Measurements from ENCODE around the gene OR1D5. TPM values are rescaled to one million over a fixed set of nuclear protein-coding genes. Genes with fewer than 3 reads are reported as not detected.

OR1D5 gene
- total and polyA plus RNA-seq, 2 of the 8 experiments (the other 6 are each of a cell fraction or from before 2014, with no cell fraction given): not detected

DNA sequence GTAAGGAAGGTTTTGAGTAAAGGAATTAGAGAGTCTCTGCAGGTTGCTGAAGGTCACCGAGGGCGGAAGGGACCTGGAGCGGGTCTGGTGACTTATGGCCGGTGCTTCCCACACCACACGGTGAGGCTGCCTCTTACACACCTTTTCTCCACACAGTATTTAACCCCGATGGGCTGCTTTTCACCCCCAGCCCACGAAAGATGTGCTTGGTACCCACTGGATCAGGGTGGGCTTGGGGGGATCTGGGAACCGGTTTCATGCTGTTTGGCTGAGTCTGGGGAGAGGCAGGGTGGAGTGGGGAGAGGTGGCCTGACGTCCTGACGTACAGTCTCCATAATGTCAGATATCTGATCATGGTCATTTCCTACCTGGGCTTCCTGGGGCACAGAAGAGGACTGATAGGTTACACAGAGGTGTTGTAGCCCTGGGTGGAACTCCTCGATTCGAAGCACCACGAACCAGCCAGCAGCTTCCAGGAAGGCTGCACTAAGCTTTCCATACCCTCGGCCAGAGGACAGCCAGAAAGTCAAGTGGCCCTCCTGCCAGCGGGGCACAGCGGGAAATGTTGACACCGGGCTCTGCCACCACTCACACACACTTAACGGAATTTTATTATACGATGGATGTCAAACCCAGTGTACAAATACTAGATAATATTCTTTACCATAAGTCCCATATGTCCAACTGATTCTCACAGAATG is 34.0 kb downstream of the OR1D5 start:
- Histone ChIP-seq H3K9ac (replicated peaks in 1 of 4; ENCODE audit: extremely low read depth in 1 of 4, low read depth in 3 of 4, low read length in 3 of 4) (no peak overlapping the region), H3K27me3 (replicated peaks in 1 of 4; ENCODE audit: control insufficient read depth in 3 of 4, extremely low read depth in 1 of 4, insufficient read depth in 3 of 4, low read length in 3 of 4) (no peaks in the 10 kb centered on the region), H3K4me2 (ENCODE audit: insufficient read depth in 1 of 2, low read depth in 2 of 2, low read length in 2 of 2) (no peak overlapping the region), H2BK15ac (ENCODE audit: low read length) (no peak overlapping the region), H4K20me1 (replicated peaks in 1 of 2; ENCODE audit: control insufficient read depth in 1 of 2, insufficient read depth in 2 of 2, low read length in 2 of 2) (peaks cover 0 to 3% of the 10 kb centered on the region in 2 experiments), H3K18ac (ENCODE audit: extremely low read depth, low read length) (no peak overlapping the region), H3K23me2 (ENCODE audit: low read depth, low read length) (no peaks in the 10 kb centered on the region), H3K56ac (replicated peaks; ENCODE audit: insufficient read length, low read depth, low read length) (no peak overlapping the region), H4K5ac (ENCODE audit: insufficient read length, low read depth, low read length) (no peak overlapping the region), H2BK20ac (ENCODE audit: low read length) (no peak overlapping the region), H4K91ac (replicated peaks; ENCODE audit: insufficient read length, low read length) (no peak overlapping the region), H3K4me3 (ENCODE audit: extremely low read depth in 1 of 4, insufficient read depth in 2 of 4, low read depth in 3 of 4, low read length in 4 of 4) (no peak overlapping the region), H3K23ac (ENCODE audit: insufficient read length) (no peak overlapping the region), H2BK5ac (ENCODE audit: low read depth, low read length) (no peak overlapping the region), H2AFZ (ENCODE audit: low read length) (no peak overlapping the region), H3K4me1 (replicated peaks in 1 of 4; ENCODE audit: control insufficient read depth in 3 of 4, insufficient read depth in 4 of 4, low read length in 3 of 4) (no peaks in the 10 kb centered on the region; a peak in 1 of 7 replicates), H2AK5ac (ENCODE audit: low read depth, low read length) (no peak overlapping the region), H3K79me2 (ENCODE audit: control insufficient read depth in 1 of 2, insufficient read depth in 2 of 2, low read length in 2 of 2) (no peaks in the 10 kb centered on the region), H3K9me3 (ENCODE audit: insufficient read depth in 2 of 2, low read depth in 1 of 2, low read length in 1 of 2) (no peaks in the 10 kb centered on the region), H2BK120ac (replicated peaks; ENCODE audit: low read depth, low read length) (no peak overlapping the region), H3K4ac (replicated peaks; ENCODE audit: insufficient read length, low read depth, low read length) (no peak overlapping the region), H3K27ac (ENCODE audit: low read depth, low read length) (no peak overlapping the region), H3K36me3 (ENCODE audit: control insufficient read depth in 2 of 4, insufficient read depth in 4 of 4, low read length in 3 of 4) (peaks cover 0 to 20% (median 16%) of the 10 kb centered on the region in 4 experiments; a peak in 6 of 8 replicates), H4K8ac (ENCODE audit: extremely low read depth, insufficient read depth, low read length) (no peak overlapping the region), H3K14ac (ENCODE audit: insufficient read length) (no peak overlapping the region), H3K79me1 (ENCODE audit: low read depth, low read length) (no peaks in the 10 kb centered on the region), H2BK12ac (ENCODE audit: low read depth, low read length) (no peak overlapping the region)
- FAIRE-seq: no peak
- peak in 1 of 2 experiments; percentile 28 for DNase-seq (ENCODE audit: low read depth in 1 of 2, low spot score in 2 of 2)
- ChIA-PET CTCF (ENCODE audit: partially characterized antibody) (interaction anchor here (3.9 kb wide), 1 partner anchor 17 kb away, joined by 15 read pairs; no protein-coding TSS in a partner anchor), POLR2A (ENCODE audit: partially characterized antibody) (no interaction called here)
- 92% methylated on average over 19 of the region's 19 CpGs; no CpG with 5 or more reads in 1 of the 2 experiments for WGBS, 2 experiments (ENCODE audit: extremely low coverage in 1 of 2, insufficient coverage in 1 of 2, insufficient read length in 1 of 2, insufficient replicate concordance in 2 of 2, low coverage in 1 of 2, low lambda C conversion rate in 2 of 2, missing lambda C conversion rate in 1 of 2)
- TF ChIP-seq ASH2L (IDR thresholded peaks at IDR 0.05; ENCODE audit: low read length) (no peak), NANOG (IDR thresholded peaks at IDR 0.05; ENCODE audit: insufficient read depth, low read depth, low read length, poor library complexity, severe bottlenecking) (no peak), NRF1 (IDR thresholded peaks at IDR 0.05; ENCODE audit: low read depth, low read length) (no peak), JUN (IDR thresholded peaks at IDR 0.05; ENCODE audit: low read depth, low read length) (no peak), BCL11A (IDR thresholded peaks at IDR 0.05; ENCODE audit: low read depth in 2 of 2, low read length in 2 of 2) (no peak), KDM5A (IDR thresholded peaks at IDR 0.05; ENCODE audit: low read length) (no peak), CREB1 (IDR thresholded peaks at IDR 0.05) (no peak)
